OCI-LY7 (cell line): ENCODE measurements around the gene YAE1. TPM values are rescaled to one million over a fixed set of nuclear protein-coding genes. Genes with fewer than 3 reads are reported as not detected.

Source experiments
- BruUV-seq: library from RNA; stranded (reverse); fragments of 400-500 nt; replicated peaks from 2 replicates; lab custom pipeline; 2021; lab: Mats Ljungman, UMichigan
- CTCF ChIA-PET: fragments of 300-600 bp; sonication (Branson Sonifier 250); formaldehyde crosslinking; loops from one replicate; lab custom pipeline; 2022; ENCODE audit warnings: antibody characterized with exemption; ENCODE audit not compliant: unreplicated experiment; lab: Charles Lee
- POLR2A ChIA-PET: fragments of 300-600 bp; sonication (Branson Sonifier 250); formaldehyde crosslinking; loops from one replicate; lab custom pipeline; 2022; ENCODE audit warnings: antibody characterized with exemption; lab: Charles Lee
- DNase-seq: peaks from one replicate; pipeline ENCODE4 v3.0.0-alpha.2; 2015; ENCODE audit warnings: low spot score
- H2AFZ ChIP-seq: fragments of 200-600 bp; sonication (generic), shearing (Covaris generic); 2 replicates; pipeline ENCODE4 v1.6.1; 2014; ENCODE audit warnings: mild to moderate bottlenecking, antibody characterized with exemption, low read length, moderate library complexity
- H3K27ac ChIP-seq: fragments of 200-600 bp; sonication (generic); 2 replicates; pipeline ENCODE4 v1.5.1; 2014; ENCODE audit warnings: mixed run types, low read depth, mild to moderate bottlenecking, moderate library complexity, low read length, inconsistent platforms; ENCODE audit not compliant: poor library complexity, severe bottlenecking
- H3K36me3 ChIP-seq: fragments of 200-600 bp; sonication (generic); 2 replicates; pipeline ENCODE4 v1.6.1; 2014; ENCODE audit warnings: mild to moderate bottlenecking, antibody characterized with exemption, low read length, moderate library complexity, mixed read lengths; ENCODE audit not compliant: insufficient read depth
- H3K4me1 ChIP-seq: fragments of 200-600 bp; sonication (generic); 2 replicates; pipeline ENCODE4 v1.5.1; 2014; ENCODE audit warnings: mild to moderate bottlenecking, low read length; ENCODE audit not compliant: insufficient read depth, poor library complexity, severe bottlenecking
- H3K4me2 ChIP-seq: fragments of 200-600 bp; sonication (generic); 2 replicates; pipeline ENCODE4 v1.6.1; 2014; ENCODE audit warnings: mild to moderate bottlenecking, low read length
- H3K4me3 ChIP-seq: fragments of 200-600 bp; sonication (generic); 2 replicates; pipeline ENCODE4 v1.5.1; 2014; ENCODE audit warnings: mild to moderate bottlenecking, low read depth, low read length; ENCODE audit not compliant: poor library complexity, severe bottlenecking
- H3K79me2 ChIP-seq: fragments of 200-600 bp; sonication (generic); 2 replicates; pipeline ENCODE4 v1.6.1; 2016; ENCODE audit warnings: low read depth, mild to moderate bottlenecking, low read length, moderate library complexity, mixed read lengths; ENCODE audit not compliant: insufficient read depth
- H3K9me2 ChIP-seq: fragments of 200-600 bp; sonication (generic); 2 replicates; pipeline ENCODE4 v1.6.1; 2016; ENCODE audit warnings: mild to moderate bottlenecking, low read length, mixed read lengths; ENCODE audit not compliant: insufficient read depth
- H3K9me3 ChIP-seq: fragments of 200-600 bp; sonication (generic); 2 replicates; pipeline ENCODE4 v1.6.1; 2014; ENCODE audit warnings: mild to moderate bottlenecking, mixed run types, low read length, mixed read lengths
- H4K20me1 ChIP-seq: fragments of 200-600 bp; sonication (generic); 2 replicates; pipeline ENCODE4 v1.6.1; 2014; ENCODE audit warnings: mild to moderate bottlenecking, antibody characterized with exemption, low read length, moderate library complexity, mixed read lengths; ENCODE audit not compliant: insufficient read depth
- CTCF ChIP-seq: fragments of 200-600 bp; sonication (generic); conservative IDR thresholded peaks from 2 replicates; pipeline ENCODE4 v1.5.1; 2014; ENCODE audit warnings: mild to moderate bottlenecking, antibody characterized with exemption, low read length, moderate library complexity, mixed read lengths
- EZH2phosphoT487 ChIP-seq: fragments of 200-600 bp; sonication (generic); IDR thresholded peaks from 2 replicates; pipeline ENCODE4 v1.6.1; 2018; ENCODE audit warnings: low read depth, borderline replicate concordance, mild to moderate bottlenecking, mixed run types, antibody characterized with exemption, low read length, moderate library complexity, mixed read lengths
- intact Hi-C: fragments of 100-400 bp; cut with micrococcal nuclease; formaldehyde crosslinking; loops from one replicate; pipeline ENCODE4 v1.10.0; 2022; ENCODE audit not compliant: unreplicated experiment
- total RNA-seq, 2 experiments: library from RNA; depleted of rRNA in 1 of 2; stranded (reverse); fragments of >200 nt in 1 of 2; shearing (Covaris generic) in 1 of 2; gene quantifications; 2 replicates each; pipeline ENCODE4 v1.2.3, GENCODE V29; 2014 to 2022

Gene YAE1
- total RNA-seq, 2 experiments from 2014 or later = 17.3 to 37.5 TPM

DNA sequence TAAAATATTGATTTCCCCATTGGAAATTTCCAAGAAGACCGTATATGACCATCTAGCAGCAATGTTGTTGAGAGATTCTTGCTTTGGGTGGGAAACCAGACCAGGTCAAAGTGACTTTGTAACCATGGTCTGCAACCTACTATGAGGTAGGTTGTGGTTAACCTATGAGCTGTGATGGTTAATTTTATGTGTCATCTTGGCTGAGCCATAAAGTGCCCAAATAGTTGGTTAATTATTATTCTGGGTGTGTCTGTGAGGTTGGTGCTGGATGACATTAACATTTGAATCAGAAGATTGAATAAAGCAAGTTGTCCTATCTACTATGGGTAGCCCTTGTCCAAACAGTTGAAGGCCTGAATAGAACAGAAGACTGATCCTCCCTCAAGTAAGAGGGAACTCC, 38.9 kb downstream of the YAE1 start:
- POLR2A ChIA-PET = interaction anchor here (0.7 to 1.3 kb wide), 3 partner anchors 15 to 132 kb away, joined by 3 to 4 read pairs (median 3); no protein-coding TSS in a partner anchor
- intact Hi-C loops = no loop called here
- TF ChIP-seq CTCF = no peak
- no peak for TF ChIP-seq EZH2phosphoT487

GRCh38 chr7:39606352-39606751, 40.1 kb downstream of the YAE1 start:
- Histone ChIP-seq H3K36me3 (no peaks in the 10 kb centered on the region), H3K79me2 (no peaks in the 10 kb centered on the region), H3K4me3 (no peak overlapping the region), H2AFZ (no peak overlapping the region), H3K9me2 (no peaks in the 10 kb centered on the region), H3K4me2 (no peak overlapping the region), H4K20me1 (no peaks in the 10 kb centered on the region), H3K4me1 (no peaks in the 10 kb centered on the region), H3K27ac (no peak overlapping the region), H3K9me3 (no peaks in the 10 kb centered on the region)
- no peak for DNase-seq
- BruUV-seq = no TSS peak
- TF ChIP-seq EZH2phosphoT487 (no peak), CTCF (no peak)
- ChIA-PET CTCF (no interaction called here), POLR2A (interaction anchor here (0.7 to 1.4 kb wide), 4 partner anchors 9 to 127 kb away, joined by 3 read pairs; no protein-coding TSS in a partner anchor)
- intact Hi-C loops = no loop called here

More for the DNA sequence above, 38.9 kb downstream of the YAE1 start:
- no peaks in the 10 kb centered on the region for H3K4me1 ChIP-seq
- no peak overlapping the region for H3K4me3 ChIP-seq
- H3K79me2 ChIP-seq = no peaks in the 10 kb centered on the region
- no peak overlapping the region for H3K4me2 ChIP-seq
- H2AFZ ChIP-seq = no peak overlapping the region
- CTCF ChIA-PET = no interaction called here
- DNase-seq = no peak
- no peak overlapping the region for H3K27ac ChIP-seq
- no peaks in the 10 kb centered on the region for H3K9me2 ChIP-seq
- no peaks in the 10 kb centered on the region for H4K20me1 ChIP-seq
- no peaks in the 10 kb centered on the region for H3K36me3 ChIP-seq
- H3K9me3 ChIP-seq = no peaks in the 10 kb centered on the region
- no TSS peak for BruUV-seq

DNA sequence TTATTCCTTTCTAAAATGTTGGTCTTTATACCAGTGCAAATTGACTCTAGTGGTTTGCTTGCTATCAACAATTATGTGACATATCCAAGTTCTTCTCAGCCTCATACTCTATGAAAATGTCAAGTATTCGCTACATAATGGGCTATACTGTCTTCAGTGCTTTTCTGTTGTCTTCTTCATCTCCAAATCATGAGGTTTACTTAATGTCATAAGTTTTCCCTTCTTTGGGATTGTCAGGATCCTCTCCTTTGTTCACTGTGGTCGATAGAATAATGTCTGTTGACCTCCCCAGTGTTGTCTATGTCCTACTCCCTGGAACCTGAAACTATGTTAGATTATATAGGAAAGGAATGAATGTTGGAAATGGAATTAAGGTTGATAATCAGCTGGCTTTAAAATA, 40.7 kb downstream of the YAE1 start:
- no peaks in the 10 kb centered on the region for H3K4me1 ChIP-seq
- POLR2A ChIA-PET = interaction anchor here (0.6 to 1.4 kb wide), 2 partner anchors 28 to 271 kb away, joined by 3 read pairs; no protein-coding TSS in a partner anchor
- no peak for DNase-seq
- no TSS peak for BruUV-seq
- H3K9me3 ChIP-seq = no peaks in the 10 kb centered on the region
- H3K9me2 ChIP-seq = no peaks in the 10 kb centered on the region
- no peaks in the 10 kb centered on the region for H3K36me3 ChIP-seq
- no peak overlapping the region for H3K4me3 ChIP-seq
- H2AFZ ChIP-seq = no peak overlapping the region
- H3K4me2 ChIP-seq = no peak overlapping the region
- CTCF ChIA-PET = no interaction called here
- TF ChIP-seq CTCF = no peak
- no peak for TF ChIP-seq EZH2phosphoT487
- H4K20me1 ChIP-seq = no peaks in the 10 kb centered on the region
- H3K79me2 ChIP-seq = no peaks in the 10 kb centered on the region
- H3K27ac ChIP-seq = no peak overlapping the region
- intact Hi-C loops = no loop called here
